Ramos (cell line): Measurements from ENCODE around the gene PGF.

Experiments used
- in situ Hi-C: fragments of 300-500 bp; cut with MboI; formaldehyde crosslinking; loops from one replicate; pipeline ENCODE4 v1.14.3; 2022; ENCODE audit warnings: low sequenced_read_pairs; ENCODE audit not compliant: unreplicated experiment

The PGF gene

DNA sequence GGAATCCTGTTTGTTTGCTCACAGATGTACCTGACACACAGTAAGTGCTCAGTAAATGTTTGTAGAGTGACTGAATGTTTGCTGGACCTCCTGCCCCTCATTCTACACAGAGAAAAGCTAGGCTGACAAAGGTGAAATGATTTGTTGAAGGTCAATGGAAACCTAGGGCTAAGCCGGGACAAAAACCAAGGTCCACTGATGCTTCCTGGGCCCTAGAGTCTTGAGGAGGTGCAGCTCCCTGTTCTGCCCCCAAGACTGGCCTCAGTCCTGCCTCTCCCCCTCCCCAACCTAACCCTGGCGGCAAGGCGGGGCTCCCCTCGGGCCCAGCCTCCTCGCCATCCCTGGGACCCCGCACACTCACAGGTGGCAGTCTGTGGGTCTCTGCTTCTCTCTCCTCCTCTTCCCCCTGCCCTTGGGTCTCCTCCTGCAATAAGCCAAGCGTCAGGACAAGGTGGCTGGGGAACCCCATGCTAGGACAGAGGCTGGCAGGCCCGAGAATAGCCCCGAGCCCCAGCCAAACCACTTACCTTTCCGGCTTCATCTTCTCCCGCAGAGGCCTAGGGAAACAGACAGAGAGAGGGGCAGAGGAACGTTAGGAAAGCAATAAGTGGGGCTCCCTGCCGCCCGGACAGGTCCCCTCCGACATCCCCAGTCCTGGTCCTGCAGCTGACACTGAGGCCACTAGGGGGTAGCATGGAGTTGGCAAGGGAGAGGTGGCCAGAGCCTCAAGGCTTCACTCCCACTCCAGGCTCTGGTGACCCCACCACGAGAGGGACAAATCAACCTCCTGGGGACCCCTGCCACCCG, 9.3 kb downstream of the PGF start:
- in situ Hi-C loops: no loop called here

DNA sequence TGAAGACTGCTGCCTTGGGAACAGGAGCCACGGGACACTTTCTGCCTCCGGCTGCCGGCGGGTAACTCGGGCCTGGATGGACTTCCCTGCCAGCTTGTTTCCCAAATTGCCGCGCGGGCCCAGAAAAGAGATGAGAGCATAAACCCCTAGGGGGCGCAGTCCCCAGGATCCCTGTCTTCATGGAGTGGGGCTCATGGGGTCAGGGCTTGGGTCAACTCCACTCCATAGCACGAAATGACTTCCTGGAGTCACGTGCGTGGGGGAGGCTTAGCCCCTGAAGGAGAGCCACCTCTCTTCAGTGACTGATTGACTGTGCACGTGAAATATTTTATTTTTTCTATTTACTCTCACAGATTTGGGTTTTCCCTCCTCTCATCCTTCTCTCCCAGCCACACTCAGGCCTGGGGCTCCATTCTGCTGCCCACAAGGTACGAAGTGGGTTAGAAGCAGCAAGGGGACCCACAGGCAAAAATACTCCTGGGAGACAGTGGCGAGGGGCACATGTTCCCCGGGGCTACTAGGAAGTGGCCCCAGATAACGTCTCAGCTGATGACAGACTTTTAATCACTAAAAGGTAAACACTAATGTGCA, 10.0 kb downstream of the PGF start:
- in situ Hi-C loops: no loop called here

DNA sequence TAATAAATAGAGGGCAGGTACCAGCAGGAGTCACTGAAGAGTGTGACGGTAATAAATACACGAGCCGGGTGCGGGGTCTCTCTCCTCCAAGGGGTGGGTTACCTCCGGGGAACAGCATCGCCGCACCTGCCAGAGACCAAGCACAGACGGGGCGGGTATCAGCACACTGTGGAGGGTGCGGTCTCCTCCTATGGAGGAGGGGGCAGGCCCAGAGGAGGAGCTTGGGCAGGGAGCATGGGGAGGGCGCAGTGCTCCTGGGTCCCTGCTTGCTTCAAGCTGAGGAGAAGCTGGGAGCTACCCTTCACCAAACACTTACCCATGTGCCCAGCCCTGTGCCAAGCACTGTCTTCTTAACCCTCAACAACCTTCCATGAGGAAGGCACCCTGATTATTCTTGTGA, 12.8 kb downstream of the PGF start:
- in situ Hi-C loops: no loop called here

DNA sequence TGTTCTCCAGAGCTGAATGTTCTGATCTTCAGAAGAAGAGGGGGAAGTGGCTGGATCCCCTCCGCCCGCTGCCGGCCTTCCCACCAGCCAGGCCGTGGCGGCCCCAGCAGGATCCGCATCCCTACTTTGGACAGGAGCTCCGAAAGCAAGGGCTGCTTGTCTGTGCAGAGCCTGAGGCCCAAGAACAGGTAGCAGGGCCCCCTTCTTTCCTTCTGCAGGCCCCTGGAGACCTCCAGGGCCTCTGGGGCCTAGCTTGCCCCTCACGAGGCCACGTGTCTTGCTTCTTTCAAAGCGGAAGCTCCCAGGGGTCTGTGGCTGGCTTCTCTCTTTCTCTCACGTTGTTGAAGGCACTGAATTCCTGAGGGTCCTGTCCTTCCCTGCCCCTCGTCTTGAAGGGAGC, 13.2 kb downstream of the PGF start:
- in situ Hi-C loops: no loop called here

DNA sequence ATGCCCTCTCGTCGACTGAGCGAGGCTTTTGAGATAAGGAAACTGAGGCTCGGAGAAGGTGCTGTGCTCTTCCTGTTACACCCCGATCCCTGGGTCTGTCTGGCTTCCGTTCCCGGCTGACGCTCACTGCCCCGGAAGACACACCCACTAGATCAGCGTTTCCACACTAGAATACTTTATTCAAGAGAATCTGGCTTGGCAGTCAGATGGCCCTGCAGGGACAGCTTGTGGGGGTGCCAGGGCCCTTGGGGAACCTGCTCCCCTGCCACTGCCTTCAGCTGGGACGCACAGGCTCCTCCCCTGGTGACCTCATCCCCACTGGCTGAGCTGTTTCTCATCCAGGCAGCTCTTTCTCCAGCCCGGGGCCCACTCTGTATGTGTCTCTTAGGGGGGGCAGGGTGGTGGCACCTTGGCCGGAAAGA, 13.7 kb downstream of the PGF start:
- in situ Hi-C loops: no loop called here

DNA sequence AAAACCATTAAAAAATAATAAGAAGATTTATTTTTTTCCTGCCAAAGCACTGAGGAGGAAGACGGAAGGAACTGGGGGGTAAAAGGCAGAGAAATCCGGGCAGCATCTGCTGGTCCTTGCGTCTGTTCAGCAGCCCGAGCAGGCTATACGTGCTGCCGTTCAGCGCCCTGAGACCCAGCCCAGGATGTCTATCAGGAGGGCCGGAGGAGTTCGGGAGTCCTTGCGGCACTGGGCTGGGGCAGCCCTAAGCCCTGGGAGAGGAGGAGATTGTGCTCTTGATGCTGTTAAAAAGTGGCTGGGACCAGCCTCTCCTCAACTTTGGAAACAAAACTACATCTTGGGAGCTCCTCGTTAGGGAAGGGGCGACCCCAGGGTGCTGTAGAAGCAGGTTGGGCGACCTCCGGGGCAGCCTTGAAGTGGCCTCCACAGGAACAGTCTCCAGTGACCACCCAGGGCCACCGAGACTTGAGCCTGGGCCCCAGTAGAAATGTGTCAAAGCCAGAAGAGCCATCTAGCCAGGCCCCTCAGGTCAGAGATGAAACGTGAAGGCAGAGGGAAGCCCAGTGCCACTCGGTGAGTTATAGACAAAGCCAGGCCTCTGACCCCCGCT, 14.3 kb downstream of the PGF start:
- in situ Hi-C loops: no loop called here

DNA sequence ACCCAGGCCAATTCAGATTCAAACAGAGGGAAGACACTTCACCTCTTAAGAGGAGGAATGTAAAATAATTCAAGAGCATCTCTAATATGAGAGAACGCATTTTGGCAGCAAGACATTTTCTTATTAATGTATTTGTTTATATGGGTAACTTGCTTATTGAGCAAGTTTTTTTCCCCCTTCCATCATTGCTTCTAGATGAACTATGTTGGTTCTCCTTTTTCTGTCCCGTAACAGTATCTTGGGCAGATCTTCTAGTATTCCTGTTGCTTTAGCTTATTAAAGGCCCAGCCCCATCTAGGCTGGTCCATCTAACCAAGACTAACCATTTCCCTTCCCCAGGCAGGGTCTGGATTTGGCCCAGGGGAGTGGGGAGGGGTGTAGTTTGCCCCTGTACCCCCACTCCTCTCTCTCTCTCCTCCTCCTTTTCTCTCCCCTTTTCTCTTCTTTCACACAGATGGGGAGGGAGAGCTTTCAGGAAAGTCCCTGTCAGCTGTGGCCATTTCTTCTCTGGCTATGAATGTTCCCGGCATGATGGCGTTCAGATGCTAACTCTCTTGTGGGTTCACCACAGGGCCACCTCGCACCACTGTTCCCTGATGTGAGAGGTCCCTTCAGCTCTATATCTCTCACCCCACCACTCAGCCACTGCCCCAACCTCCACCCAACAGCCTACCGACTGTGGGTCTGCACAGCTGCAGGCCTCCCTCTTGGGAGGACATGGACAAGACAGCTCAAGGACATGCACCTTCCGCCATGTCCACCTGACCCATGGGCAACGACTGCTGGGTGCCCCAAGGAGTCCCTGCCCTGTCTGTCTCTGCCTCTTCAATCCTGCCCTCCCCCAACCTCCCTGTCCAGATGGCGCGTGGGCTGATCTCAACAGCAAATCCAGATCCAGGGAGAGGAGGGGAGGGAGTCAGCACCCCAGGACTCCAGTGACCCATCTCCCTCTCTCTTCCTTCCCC, 16.6 kb downstream of the PGF start:
- in situ Hi-C loops: loop anchor here (10.0 kb wide), 1 partner anchor 356 kb away; no protein-coding TSS in a partner anchor

DNA sequence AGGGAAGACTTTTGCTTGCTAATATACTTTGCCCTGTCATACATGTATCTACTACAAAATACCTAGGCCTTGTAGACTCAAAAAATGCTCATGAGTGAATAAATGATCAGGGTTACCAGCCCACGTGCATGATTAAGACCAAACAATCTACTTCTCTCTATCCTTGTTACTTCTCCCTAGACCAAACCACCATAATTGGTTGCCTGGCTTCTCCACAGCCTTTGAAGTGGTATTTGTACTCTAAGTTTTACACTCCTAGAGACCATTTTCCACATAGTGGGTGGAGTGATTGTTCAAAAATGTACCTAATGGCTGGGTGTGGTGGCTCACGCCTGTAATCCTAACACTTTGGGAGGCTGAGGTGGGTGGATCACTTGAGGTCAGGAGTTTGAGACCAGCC, 18.2 kb downstream of the PGF start:
- in situ Hi-C loops: loop anchor here (10.0 kb wide), 1 partner anchor 358 kb away; no protein-coding TSS in a partner anchor

DNA sequence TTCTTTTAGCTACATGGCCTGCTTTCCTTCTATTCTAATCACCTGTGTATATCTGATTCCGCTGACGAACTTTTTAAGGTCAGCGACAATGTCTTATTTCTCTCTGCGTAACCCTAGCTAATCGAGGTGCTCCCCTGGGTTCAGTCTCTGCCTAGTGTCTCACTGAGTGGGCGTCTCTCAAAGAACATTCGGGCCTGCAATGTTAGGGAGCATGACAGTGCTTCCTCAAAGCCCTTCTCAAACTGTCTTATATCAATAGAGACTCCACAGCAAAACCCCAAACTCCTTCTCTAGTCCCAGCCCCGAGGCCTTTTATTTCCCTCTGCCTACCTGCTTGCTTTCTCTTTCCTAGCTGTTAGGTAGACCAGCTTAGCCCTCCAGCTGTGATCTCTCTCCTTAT, 18.7 kb downstream of the PGF start:
- in situ Hi-C loops: loop anchor here (10.0 kb wide), 1 partner anchor 358 kb away; no protein-coding TSS in a partner anchor

DNA sequence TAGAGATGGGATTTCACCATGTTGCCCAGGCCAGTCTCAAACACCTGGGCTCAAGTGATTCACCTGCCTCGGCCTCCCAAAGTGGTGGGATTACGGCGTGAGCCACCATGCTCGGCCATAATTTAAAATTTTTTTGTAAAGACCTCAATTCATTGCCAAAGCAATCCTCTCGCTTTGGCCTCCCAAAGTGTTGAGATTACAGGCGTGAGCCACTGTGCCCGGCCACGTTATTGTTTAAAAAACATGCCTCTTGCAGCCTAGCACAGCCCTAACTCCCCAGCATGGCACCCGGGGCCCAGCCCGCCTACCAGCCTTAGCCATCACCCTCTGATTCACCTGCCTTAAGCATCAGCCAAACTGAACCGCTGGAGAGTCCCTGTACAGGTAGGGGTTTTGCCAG, 19.2 kb downstream of the PGF start:
- in situ Hi-C loops: loop anchor here (10.0 kb wide), 1 partner anchor 359 kb away; no protein-coding TSS in a partner anchor

DNA sequence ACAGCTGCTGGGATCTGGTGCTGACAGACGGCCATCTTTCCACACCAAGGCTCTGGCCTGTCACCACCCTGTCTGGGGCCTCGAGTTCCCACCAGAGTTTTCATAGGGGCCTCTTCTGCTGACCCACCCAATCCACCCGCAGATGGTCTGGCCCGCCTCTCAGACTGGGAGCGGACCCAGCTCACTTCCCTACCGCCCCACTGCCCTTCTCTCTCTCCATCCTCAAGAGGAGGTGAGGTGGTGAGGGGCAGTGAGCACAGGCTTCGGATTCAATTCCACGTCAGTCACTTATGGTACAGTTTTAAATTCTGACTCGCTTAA, 20.1 kb downstream of the PGF start:
- in situ Hi-C loops: loop anchor here (10.0 kb wide), 1 partner anchor 359 kb away; no protein-coding TSS in a partner anchor

DNA sequence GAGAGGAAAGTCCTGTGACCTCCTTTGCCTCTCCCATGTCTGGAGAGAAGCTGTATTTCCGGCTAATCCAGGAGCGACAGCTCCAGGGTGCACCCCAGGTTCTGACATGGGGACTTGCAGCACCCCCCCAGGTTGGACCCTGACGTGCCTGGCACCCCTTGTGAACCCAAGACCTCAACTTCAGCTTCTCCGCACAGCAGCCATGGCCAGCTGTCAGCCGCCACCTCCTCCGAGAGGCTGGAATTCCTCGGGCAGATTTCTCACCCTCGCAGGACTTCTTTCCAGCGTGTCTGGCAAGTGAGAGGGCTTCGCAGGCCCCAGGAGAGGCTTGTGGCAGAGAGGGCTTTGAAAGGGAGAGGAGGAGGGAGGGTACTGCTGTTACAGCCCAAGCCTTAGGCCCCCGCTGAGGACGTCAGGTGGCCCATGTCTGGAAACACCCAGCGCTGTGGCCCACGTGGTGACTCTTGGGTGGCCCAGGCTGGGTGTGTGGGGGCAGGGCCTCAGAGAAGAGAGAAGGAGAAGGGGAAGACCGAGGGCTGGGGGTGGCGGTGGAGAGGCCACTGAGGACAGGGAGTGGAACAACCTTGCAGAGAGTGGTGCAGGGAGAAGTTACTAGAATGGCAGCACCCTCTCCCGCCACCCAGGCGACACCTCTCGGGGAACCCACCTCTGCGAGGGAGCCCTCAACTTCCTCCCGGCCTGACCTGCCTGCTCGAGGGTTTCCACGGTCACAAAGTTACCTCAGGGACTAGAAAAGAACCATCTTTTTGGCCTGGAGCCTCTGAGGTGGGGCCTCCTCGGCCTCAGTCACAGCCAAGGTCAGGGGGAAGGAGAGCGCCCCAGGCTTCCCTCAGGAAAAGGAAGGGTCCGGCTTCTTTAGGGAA, 20.7 kb downstream of the PGF start:
- in situ Hi-C loops: loop anchor here (10.0 kb wide), 1 partner anchor 360 kb away; no protein-coding TSS in a partner anchor

DNA sequence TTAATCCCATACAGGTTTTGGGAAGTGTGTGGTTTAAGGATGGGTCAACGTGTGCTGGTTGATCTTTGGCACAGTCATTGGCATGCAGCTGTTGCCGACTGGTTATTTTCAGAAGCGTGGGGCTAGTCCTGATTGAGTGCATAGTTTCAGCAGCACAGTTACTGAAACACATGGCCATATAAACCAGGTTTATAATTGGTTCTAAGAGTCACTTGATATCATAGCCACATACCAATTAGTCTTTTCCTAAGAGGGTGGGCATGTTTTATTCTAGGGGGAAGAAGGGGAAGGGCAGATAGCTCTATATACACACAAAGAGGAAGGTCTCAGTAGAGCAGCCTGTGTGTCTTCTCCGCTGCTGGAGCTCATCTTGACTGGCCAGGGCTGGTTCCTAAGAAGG, 21.4 kb downstream of the PGF start:
- in situ Hi-C loops: loop anchor here (10.0 kb wide), 1 partner anchor 361 kb away; no protein-coding TSS in a partner anchor

DNA sequence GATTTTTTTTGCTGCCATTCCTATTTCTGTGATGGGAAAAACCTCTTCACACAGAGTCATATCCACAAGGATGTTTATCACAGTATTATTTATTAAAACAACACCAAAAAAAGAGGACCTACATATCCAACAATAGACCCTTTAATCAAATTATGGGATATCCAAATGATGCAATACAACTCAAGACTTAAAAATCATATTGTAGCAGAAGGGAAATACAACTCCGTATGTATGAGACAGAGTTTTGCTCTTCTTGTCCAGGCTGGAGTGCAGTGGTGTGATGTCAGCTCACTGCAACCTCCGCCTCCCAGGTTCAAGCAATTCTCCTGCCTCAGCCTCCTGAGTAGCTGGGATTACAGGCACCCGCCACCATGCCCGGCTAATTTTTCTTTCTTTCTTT, 22.5 kb downstream of the PGF start:
- in situ Hi-C loops: loop anchor here (10.0 kb wide), 1 partner anchor 362 kb away; no protein-coding TSS in a partner anchor

DNA sequence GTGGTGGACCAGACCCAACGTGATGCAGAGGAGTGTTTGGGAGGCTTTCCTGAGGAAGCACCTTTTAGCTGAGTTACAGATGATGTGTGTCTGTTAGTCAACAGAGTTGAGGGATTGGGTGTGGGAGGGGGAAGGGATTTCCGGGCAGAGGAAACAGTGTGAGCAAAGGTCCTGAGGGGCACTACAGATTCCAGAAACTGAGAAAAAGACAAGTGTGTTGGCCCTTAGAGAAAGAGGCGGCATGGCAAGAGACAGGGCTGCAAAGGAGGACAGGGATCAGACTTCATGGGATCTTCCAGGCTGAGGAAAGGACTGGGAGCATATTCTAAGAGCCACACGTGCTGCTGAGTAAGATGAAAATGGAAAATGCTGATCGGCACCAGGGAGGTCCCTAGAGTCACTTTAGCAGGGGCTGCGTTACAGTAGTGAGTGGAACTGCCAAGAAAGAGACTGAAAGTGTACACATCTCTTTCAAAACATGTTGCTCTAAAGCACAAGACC, 22.9 kb downstream of the PGF start:
- in situ Hi-C loops: loop anchor here (10.0 kb wide), 1 partner anchor 362 kb away; no protein-coding TSS in a partner anchor

DNA sequence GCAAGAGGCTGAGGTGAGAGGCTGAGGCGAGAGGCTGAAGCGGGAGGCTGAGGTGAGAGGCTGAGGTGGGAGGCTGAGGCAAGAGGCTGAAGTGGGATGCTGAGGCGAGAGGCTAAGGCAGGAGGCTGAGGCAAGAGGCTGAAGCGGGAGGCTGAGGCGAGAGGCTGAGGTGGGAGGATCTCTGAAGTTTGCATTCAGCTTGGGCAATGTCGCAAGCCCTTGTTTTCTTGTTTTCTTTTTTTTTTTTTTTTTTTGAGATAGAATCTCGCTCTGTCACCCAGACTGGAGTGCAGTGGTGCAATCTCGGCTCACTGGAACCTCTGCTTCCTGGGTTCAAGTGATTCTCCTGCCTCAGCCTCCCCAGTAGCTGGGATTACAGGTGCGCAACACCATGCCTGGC, 23.7 kb downstream of the PGF start:
- in situ Hi-C loops: loop anchor here (10.0 kb wide), 1 partner anchor 363 kb away; no protein-coding TSS in a partner anchor

DNA sequence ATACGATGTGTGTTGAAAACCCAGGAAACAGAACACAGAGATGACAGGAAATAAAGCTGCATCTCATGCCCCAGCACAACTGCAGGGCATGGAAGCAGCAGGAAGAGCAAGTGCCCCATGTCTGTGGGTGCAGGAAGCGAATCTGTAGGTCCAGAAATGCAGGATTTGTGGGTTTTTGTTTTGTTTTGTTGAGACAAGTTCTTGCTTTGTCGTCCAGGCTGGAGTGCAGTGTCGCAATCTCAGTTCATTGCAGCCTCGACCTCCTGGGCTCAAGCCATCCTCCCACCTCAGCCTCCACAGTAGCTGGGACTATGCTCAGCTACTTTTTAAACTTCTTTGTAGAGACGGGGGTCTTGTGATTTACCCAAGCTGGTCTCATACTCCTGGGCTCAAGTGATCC, 26.2 kb downstream of the PGF start:
- in situ Hi-C loops: no loop called here

DNA sequence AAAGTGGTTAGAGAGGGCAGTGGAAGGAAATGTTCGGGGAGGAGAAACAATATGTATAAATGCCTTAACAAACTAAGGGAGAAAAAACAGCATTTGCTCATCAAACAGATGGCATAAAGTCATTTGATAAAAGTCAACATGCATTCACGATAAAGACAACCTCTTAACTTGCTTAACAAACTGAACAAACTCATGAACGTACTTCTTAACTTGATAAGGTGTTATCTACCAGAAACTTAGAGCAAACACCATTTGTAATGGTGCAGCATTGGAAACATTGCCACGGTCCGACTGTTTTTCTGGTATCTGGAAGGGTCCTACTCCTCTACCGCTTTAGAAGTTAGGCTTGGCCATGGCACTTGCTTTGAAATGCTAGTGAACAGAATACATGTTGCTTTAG, 28.2 kb downstream of the PGF start:
- in situ Hi-C loops: no loop called here

DNA sequence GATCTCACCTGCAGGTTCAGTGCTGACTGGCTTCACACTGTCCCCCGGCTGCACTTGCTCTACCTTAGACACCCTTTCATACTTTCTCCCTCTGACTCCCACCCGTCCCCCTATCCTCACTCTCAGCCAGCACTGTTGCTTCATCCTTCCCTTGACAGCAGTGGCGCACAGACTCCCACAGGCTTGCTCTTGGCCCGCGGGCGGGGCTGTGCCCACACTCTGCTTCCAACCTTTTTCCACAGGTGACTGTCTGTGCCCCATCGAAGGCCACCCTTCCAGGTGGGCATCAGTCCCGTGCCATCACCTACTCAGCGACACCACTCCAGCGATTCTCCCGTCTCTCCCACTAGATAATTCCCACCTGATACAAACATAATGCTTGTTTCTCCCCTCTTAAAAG, 31.3 kb downstream of the PGF start:
- in situ Hi-C loops: no loop called here
